PFSK-1 (cell line): Measurements from ENCODE around the gene SETX.

Source experiments
- FOXP2 ChIP-seq: optimal IDR thresholded peaks from 2 replicates; pipeline ENCODE3; 2011; ENCODE audit warnings: borderline replicate concordance, control low read depth, inconsistent platforms; ENCODE audit not compliant: insufficient read depth; ENCODE audit errors: extremely low read length, extremely low read depth
- POLR2AphosphoS5 ChIP-seq: IDR thresholded peaks from 2 replicates; pipeline ENCODE4 v1.6.1; 2012; ENCODE audit warnings: low read depth, mild to moderate bottlenecking, control low read depth, low read length, moderate library complexity
- SIN3A ChIP-seq: IDR thresholded peaks from 2 replicates; pipeline ENCODE4 v1.6.1; 2012; ENCODE audit warnings: mild to moderate bottlenecking, low read length, moderate library complexity, borderline replicate concordance; ENCODE audit not compliant: insufficient read depth
- TAF1 ChIP-seq: IDR thresholded peaks from 2 replicates; pipeline ENCODE4 v1.6.1; 2012; ENCODE audit warnings: low read length, control low read depth, borderline replicate concordance; ENCODE audit not compliant: insufficient read depth
- TF ChIP-seq, protein P1 (sequence below), 2 experiments: IDR thresholded peaks; 2 replicates each; pipeline versions ENCODE4 v1.6.1 to v1.8.0; 2011 to 2012; ENCODE audit warnings: low read depth in 2 of 2, low read length in 2 of 2, control low read depth in 1 of 2, inconsistent platforms in 1 of 2, mild to moderate bottlenecking in 1 of 2, moderate library complexity in 1 of 2; ENCODE audit not compliant: insufficient read depth in 1 of 2

DNA sequence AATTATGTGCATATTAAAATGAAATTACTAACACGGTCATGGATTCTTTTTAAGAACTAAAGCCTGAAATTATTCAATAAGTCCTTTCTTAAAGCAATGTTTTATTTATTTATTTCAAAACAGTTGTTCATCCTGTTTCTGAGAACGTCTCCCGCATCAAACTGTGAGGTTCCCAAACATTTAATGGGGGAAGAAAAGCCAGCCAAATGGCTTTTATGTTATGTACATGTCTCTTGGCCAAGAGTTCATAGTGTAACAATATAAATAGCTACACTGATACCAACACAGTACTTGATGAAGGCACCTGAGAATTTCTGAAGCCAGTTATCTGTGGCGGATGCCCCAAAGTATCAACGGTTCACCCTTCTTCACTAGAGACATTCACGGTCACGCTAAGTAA, 36.2 kb upstream of the SETX start:
- TF ChIP-seq SIN3A (no peak), TAF1 (no peak), POLR2AphosphoS5 (no peak), FOXP2 (no peak)
- TF ChIP-seq, protein P1, sequence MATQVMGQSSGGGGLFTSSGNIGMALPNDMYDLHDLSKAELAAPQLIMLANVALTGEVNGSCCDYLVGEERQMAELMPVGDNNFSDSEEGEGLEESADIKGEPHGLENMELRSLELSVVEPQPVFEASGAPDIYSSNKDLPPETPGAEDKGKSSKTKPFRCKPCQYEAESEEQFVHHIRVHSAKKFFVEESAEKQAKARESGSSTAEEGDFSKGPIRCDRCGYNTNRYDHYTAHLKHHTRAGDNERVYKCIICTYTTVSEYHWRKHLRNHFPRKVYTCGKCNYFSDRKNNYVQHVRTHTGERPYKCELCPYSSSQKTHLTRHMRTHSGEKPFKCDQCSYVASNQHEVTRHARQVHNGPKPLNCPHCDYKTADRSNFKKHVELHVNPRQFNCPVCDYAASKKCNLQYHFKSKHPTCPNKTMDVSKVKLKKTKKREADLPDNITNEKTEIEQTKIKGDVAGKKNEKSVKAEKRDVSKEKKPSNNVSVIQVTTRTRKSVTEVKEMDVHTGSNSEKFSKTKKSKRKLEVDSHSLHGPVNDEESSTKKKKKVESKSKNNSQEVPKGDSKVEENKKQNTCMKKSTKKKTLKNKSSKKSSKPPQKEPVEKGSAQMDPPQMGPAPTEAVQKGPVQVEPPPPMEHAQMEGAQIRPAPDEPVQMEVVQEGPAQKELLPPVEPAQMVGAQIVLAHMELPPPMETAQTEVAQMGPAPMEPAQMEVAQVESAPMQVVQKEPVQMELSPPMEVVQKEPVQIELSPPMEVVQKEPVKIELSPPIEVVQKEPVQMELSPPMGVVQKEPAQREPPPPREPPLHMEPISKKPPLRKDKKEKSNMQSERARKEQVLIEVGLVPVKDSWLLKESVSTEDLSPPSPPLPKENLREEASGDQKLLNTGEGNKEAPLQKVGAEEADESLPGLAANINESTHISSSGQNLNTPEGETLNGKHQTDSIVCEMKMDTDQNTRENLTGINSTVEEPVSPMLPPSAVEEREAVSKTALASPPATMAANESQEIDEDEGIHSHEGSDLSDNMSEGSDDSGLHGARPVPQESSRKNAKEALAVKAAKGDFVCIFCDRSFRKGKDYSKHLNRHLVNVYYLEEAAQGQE (IDR thresholded peaks at IDR 0.05; ENCODE audit: insufficient read depth in 1 of 2, low read depth in 2 of 2, low read length in 2 of 2) = no peak
